PFSK-1 (cell line): Measurements from ENCODE around the gene RPTOR.

Experiments used
- FOXP2 ChIP-seq: optimal IDR thresholded peaks from 2 replicates; pipeline ENCODE3; 2011; ENCODE audit warnings: borderline replicate concordance, control low read depth, inconsistent platforms; ENCODE audit not compliant: insufficient read depth; ENCODE audit errors: extremely low read length, extremely low read depth
- POLR2AphosphoS5 ChIP-seq: IDR thresholded peaks from 2 replicates; pipeline ENCODE4 v1.6.1; 2012; ENCODE audit warnings: low read depth, mild to moderate bottlenecking, control low read depth, low read length, moderate library complexity

DNA sequence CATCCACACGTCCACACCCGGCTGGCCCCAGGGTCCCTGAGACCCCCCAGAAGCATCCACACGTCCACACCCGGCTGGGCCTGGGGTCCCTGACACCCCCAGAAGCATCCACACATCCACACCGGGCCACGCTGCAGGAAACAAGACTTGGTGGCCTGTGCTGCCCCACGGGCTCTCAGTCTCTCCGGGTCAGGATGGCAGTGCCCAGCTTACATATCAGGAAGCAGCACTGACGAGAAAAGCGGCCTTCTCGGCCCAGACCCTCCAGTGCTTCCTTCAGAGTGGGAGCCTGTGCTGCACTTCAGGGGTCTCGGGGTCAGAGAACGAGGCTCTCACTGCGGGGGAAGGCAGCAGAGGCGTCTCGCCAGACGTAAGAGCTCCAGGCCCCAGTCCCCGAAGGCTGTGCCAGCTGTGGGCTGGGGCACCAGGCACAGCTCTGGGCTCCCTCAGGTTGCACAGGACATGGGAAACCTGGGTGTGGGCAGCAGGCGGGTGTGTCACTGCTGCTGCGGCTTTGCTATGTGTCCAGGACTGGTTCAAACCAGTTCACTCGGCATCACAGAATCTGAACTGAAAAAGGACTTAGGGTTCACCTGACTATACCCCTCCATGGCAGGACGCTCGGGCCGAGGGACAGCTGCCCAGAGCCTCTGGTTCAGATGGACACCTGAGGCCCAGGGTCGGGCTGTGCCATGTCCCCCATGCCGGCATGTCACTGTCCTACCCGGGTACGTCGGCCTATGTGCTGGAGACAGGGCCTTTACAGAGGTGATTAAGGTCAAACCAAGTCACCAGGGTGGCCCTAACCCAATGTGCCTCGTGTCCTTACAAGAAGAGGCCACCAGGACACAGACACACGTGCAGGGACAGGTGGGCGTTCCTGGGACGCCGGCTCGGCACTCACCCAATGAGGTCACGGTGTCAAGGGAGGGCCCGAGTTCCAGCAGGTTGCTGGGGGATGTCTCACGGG lies 406.8 kb downstream of the RPTOR start:
- TF ChIP-seq POLR2AphosphoS5 (no peak), FOXP2 (no peak)
